NCI-H82 treated with DMSO at 0.1 percent for 48 hours (cell line): ENCODE measurements around the gene TMEM119.
"Not testable (repeated sequence)": the region's sequence is repeated elsewhere in the genome, so short reads cannot be mapped to it uniquely, and the experiment has no call there.

ENCODE experiments used
- DNase-seq: peaks from one replicate; lab custom pipeline; 2025; ENCODE audit not compliant: unreplicated experiment; lab: John Stamatoyannopoulos, UW

TMEM119 gene

DNA sequence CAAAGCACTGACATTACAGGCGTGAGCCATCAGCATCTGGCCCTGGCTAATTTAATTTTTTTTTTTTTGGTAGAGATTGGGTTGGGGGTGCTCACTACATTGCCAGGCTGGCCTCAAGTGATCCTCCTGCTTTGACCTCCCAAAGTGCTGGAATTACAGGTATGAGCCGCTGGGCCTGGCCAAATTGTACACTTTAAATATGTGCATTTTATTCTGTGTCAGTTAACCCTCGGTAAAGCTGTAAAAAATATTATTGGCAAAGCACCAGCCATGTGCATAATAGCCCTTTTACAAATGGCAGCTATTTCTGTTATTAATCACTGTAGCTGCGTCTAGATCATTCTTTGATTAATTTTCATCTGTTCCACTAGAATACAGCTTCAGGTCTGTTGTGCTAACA lies 12.0 kb downstream of the TMEM119 start:
- DNase-seq = no peak

DNA sequence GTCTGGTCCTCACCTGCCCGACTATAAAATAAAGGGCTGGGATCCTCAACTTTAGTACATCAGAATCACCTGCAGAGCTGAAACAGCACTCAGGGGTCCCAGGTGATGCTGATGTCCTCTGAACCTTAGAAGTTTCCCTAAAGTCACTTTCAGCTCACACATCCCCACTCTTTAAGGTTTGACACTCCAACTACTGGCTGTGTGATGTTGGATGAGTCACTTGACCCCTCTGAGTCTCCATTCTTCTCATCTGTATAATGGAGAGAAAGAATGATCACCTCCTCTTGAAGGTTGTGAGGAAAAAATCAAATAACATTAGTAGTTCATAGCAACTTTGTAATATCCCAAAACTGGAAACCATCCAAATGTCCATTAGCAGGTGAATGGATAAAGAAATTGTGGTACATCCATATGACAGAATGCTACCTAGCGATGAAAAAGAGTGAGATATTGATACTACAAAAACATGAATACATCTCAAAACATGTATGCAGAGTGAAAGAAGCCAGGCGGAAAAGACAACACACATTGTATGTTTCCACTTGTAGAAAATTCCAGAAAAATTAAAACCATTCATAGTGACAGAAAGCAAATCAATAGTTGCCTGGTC lies 13.3 kb downstream of the TMEM119 start:
- DNase-seq = no peak

DNA sequence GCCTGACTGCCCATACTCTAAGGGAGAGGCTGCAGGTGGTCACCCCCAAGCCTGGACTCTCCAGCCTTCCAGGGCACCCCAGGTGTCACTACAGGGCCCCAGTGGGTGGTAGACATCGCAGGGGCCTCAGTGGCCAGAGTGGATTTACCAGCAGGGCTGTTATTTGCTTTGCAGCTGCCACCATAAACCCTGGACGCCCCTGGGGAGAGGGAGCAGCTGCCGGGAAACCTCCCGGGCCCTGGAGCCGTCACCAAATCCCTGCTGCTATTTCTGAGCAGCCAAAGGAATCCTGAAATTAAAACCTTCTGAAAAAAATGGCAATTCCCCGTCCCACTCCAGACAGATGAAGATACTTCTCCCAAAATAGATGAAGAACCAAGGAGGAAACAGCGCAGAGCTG lies 13.9 kb downstream of the TMEM119 start:
- no peak for DNase-seq

DNA sequence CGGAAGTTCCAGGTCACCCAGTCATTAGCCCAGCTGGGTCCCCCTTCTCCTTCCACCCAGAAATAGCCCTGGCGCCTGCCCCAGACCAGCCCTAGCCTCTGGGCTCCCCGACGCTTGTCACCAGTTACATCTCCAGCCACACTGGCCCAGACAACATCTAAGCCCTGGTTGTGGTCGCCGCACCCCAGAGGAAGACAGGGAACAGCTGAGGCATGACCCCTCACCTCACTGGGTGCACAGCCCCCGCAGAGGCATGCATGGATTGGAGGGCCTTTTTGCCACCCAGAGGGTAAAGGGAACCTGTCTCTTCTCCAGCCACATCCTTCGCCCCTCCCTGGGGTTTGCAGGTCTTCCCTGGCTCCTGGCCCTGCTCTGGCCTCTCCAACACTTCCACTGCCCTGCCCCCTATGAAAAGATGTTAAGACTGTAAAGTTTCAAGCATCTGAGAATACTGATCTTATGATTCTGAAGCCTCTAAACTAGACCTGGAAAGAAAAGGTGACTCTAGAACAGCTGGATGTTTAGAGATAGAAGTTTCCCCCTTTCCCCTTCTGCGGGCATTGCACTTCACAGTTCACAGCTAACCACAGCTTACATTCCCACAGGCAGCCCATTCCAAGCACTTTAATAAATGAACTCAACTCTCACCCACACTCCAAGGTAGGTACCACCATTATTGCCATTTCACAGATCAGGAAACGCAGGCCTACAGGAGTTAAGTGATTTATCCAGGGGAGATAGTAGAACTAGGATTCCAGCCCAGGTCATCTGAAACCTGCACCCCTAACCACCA lies 14.7 kb downstream of the TMEM119 start:
- no peak for DNase-seq

DNA sequence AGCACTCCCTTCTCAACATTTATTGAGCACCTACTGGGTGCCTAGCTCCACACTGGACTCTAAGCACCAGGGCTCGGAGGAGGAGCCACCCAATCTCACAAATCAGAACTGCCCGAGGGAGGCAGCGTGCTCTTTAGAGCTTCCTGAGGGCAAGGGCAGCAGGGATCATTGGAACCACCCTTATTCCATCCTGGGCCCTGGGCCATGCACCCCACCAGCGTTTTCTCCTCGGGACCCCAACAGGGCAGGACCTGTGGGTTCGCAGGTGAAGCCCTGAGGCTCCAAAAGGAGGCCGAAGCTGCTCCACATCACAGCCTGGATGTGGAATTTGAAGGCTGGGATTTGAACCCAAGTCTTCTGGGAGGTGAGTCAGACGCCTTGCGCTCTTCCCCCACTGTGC lies 15.4 kb downstream of the TMEM119 start:
- no peak for DNase-seq

DNA sequence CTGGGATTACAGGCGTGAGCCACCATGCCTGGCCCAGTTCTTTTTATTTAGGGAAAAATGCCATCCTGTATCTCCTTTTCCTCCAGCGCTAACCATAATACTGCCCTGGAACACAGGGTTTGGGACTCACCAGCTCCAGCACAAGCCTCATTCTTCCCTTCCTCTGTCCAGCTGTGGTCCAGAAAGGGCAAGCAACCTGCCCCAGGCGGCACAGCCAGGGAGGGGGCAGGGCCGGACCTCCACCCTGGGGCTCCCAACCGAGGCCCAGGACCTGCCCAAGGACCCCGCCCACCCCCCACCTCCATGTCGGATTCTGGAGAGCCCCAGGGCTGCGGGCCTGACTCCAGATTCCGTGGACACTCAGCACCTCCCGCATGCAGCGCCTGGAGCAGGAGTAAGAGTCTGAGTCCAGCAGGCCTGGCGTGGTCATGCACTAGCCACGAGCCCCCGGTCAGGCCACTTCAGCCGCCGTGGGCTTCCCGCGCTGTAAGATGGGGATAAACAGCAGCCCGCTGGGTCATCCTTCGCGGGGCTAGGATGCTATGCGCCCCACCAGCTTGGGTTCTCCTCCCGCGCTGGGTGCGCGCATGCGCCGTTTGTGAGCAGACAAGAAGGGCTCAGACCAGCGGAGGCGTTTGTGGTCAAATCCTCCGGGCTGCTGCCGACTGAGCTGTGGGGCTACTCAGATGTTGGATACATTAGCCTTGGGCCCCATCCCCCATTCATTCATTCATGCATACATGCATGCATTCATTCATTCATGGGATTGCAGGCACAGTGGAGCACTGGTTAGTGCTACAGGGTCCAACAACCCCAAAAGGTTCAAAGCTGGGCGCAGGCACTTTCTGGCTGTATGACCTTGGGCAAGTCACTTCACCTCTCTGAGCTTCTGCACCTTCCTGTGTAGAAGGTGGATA lies 16.3 kb downstream of the TMEM119 start:
- no peak for DNase-seq

DNA sequence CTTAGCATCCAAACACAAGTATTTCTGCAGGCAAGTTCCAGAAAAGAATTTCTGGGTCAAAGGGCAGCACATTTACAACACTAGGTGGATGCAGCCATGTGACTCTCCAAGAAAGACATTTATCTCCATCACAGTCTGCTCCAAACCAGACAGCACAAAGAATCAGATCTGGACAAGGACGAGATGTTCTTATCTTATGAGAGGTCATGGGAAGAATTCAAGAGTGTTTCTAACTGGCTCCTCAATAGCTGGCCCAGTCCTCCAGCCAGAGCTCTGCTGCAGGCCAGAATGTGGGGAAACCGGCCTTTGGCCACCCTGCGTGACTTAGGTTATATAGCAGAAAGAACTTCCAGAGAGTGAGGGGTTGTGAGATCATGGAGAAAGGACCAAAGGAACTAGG lies 17.4 kb downstream of the TMEM119 start:
- no peak for DNase-seq

DNA sequence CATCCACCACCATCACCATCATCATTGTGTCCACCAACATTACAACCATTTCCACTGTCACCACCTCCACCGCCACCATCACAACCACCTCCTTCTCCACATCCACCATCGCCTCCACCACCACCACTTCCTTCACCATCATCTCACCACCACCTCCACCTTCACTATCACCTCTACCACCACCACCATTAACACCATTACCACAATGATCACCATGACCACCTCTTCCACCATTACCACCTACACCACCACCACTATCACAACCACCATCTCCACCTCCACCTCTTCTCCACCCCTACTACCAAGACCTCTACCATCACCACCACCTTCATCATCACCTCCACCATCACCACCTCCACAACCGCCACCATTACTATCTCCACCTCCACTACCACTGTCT lies 19.1 kb downstream of the TMEM119 start:
- no peak for DNase-seq

DNA sequence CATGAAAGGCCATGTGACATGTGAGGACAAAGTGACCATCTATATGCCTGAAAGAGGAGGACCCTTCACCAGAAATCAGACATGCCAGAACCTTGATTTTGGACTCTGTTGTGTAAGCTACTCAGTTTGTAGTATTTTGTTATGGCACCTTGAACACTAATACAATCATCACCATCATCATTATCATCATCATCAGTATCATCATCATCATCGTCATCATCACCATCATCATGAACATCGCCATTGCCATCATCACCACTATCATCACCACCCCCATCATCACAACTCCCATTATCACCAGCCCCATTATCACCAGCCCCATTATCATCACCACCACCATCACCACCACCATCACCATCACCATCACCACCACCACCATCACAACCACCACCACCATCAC lies 19.6 kb downstream of the TMEM119 start:
- no peak for DNase-seq

DNA sequence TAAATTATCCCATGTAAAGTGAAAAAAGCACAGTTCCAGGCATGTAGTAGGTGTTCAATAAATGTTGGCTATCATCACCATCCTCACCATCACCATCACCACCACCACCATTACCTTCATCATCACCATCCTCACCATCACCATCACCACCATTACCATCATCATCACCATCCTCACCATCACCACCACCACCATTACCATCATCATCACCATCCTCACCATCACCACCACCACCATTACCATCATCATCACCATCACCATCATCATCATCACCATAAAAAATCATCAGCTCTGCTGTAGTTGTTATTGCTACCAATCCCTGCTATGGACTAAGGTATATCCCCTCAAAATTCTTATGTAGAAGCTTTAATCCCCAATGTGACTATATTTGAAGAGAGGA lies 20.4 kb downstream of the TMEM119 start:
- DNase-seq = no peak

DNA sequence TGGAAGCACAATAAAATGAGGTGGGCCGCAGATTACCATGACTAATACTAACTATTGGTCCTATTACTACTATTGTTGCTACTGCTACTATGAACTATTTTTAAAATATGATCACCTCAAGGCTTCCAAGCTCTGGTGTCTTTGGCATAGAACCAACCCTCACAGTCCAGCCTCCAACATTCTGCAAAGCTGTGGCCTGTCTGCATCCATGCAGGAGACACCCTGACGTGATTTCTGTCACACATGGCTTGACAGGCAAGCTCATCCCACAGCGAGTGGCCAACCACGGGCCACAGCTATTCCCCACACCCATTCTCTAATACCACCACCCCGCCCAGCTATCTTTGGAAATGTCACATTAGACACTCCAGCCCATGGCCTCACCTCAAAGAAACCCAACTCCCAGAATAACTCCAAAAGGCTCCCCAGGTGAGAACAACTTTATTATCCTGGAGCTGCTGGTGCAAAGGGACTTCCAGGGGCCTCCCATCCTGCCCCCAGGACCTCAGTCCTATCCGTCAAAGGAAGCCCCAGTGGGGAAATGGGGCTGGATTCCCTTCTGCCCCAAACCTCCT lies 21.1 kb downstream of the TMEM119 start:
- no peak for DNase-seq

DNA sequence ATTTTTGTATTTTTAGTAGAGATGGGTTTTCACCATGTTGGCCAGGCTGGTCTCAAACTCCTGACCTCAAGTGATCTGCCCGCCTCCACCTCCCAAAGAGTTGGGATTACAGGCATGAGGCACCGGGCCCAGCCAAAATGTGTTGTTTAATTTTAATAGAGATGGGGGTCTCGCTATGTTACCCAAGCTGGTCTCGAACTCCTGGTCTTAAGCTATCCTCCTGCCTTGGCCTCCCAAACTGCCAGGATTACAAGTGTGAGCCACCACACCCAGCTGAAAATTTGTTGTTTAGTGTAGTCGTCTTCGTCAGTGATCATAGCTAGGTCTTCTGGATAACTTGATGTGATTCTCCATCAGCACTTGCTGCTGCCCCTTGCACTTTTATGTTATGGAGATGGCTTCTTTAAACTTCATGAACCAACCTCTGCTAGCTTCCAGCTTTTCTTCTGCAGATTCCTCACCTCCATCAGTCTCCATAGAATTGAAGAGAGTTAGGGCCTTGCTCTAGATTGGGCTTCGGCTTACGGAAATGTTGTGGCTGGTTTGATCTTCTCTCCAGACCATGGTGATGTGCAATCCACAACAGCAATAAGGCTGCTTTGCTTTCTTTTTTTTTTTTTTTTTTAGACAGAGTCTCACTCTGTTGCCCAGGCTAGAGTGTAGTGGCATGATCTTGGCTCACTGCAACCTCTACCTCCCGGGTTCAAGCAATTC lies 22.5 kb downstream of the TMEM119 start:
- no peak for DNase-seq

DNA sequence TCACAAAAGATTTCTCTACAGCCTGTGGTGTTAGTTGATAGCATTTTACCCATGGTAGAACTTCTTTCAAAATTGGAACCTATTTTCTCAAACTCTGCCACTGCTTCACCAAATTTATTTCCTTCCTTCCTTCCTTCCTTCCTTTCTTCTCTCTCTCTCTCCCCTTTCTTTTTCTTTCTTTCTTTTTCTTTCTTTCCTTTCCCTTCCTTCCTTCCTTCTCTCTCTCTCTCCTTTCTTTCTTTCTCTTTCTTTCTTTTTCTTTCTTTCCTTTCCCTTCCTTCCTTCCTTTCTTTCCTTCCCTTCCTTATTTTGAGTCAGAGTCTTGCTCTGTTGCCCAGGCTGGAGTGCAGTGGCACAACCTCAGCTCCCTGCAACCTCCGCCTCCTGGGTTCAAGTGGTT lies 23.6 kb downstream of the TMEM119 start:
- not testable (repeated sequence) for DNase-seq

DNA sequence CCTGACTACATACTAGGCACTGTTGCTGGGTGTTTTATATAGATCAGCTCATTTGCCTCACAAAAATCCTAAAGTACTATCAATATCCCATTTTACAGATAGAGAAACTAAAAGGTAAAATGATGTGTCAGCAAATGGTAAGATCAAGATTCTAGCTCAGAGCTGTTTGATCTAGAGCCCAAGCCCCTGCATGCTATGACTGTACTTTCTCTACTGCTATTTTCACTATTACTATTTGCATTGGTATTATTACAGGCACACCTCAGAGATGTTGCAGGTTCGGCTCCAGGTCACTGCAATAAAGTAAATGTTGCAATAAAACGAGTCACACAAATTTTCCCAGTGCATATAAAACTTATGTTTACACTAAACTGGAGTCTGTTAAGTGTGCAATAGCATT lies 24.6 kb downstream of the TMEM119 start:
- no peak for DNase-seq

DNA sequence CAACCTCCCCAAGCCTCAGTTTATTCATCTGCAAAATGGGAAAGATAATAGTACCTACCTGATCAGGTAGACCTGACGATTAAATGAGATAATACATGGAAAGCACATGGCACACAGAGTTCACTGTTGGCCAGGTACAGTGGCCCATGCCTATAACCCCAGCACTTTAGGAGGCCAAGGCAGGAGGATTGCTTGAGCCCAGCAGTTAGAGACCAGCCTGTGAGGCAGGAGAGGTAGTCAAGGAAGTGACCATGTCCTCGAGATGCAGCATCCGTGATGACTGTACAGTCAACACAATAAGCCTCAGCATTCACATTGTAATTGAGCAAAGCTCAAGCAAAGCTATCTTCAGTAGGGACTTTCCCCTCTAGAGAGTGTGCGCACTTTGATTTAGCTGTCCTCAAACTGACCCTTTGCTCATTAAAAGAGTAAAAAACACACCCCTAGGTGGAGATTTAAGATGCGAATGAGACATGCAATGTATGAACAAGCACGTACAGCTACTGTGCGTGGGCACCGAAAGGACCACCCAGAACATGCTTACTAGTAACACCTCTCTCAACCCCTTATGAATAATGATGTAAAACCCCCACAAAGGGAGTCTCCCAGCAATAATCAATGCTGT lies 25.6 kb downstream of the TMEM119 start:
- DNase-seq = no peak

DNA sequence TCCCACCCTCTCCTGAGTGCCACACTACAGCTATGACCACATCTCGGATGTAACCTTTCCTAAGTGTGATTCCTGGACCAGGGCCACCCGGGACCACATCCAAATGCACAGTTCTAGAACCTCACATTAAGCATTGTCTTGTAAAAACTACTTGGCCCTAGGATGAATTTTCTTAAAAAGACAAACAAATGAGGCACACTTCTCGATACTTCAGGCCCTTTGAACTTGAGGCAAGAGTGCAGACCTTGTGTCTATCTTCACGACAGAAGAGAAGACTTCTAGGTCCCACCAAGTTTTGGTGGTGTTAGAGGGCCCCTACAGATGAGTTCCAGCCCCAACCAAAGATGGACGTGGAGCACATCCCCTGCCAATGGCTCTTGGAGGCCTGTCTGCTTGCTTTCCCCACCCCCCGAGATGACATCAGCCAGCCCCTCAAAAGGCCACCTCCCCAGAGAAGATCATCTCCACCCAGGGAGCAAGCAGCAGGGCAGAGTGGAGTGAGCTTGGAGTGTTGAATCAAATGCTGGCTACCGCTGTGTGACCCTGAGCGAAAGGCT lies 26.2 kb downstream of the TMEM119 start:
- DNase-seq = no peak

DNA sequence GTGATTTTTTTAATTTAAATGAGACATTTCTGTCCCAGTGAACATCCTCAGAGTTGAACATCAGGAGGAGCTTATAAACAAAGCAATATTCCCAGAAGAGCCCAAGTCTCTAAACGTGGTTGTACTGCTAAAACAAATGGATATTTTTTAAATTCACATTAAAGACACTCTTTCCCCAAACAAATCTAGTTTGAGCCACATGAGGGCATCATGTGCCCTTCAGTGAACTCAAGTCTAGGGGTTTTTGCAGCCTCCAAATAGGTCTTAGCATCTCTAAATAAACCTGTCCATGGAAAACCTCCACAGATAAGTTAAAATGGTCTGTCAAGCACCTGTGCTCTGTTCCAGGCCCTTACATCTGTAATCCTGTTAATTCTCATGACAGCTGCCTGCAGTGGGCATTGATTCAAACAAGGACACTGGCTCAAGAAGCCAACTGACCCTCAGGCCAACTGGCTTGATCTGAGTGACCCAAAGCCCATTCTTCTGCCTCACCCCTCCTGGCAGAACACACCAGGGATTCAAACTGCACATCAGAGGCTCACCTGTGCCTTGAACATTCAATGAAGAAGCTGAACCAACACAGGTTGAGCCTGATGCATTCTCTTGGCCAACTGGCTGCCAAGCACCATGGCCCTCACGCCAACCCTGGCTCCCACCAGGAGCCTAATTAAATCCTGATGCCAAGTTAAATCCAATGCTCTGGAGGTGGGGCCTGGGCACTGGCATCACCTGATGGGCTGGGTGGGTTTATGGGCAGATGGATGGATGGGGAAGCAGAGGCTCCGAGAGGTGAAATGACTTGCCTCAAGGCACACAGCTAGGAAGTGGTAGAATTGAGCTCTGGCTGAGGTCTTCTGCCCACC lies 26.9 kb downstream of the TMEM119 start:
- DNase-seq = no peak

DNA sequence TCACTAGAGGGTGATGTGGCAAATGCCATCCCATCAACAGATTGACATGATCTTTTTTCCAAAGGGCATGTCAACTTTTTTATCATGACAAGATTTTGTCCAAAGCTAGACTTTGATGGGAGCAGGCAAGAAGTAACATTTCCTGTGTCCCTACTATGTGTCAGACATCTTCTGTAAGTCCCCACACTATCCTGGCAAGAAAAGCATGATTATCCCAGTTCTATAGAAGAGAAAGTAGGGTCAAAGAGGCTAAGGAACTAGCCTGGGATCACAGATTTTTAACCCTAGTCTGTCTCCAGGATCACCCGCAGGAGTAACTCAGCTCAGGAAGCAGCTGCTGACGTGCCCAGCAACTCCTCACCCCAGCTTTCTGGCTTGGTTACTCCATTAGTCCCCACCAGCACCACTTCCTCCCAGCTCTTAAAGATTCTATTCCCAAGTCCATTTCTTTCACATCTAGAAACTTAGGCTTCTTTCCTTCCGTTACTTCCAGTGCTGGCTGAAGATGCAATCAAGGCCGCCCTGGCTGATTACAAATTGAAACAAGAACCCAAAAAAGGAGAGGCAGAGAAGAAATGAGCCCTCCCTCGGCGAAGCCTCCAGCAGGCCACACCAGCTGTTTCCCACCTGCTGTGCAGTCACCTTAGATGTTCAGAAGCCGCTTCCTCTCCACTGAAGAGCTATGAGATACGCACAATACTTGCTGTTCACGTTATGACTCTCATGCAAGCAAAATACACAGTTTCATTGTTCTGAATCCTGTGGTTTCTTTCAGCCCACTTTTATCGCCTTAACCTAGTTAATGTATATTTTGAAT lies 29.3 kb downstream of the TMEM119 start:
- no peak for DNase-seq
